Hematopoietic multipotent progenitor cell treated with erythropoietin and hydrocortisone succinate and interleukin-3 and kit ligand, for 6 days (in vitro differentiated cells): Measurements from ENCODE around the gene SMYD1.
"Not testable (repeated sequence)": the region's sequence is repeated elsewhere in the genome, so short reads cannot be mapped to it uniquely, and the experiment has no call there.

ENCODE experiments used
- DNase-seq: peaks from one replicate; pipeline ENCODE4 v3.0.0-alpha.2; 2015

SMYD1 gene

GRCh38 chr2:88067598-88067997, at the start of gene SMYD1:
Gene SMYD1, plus strand, starts transcription at chr2:88067825. Its CDS starts 40 bp downstream, at chr2:88067865.
- DNase-seq, result no peak

DNA sequence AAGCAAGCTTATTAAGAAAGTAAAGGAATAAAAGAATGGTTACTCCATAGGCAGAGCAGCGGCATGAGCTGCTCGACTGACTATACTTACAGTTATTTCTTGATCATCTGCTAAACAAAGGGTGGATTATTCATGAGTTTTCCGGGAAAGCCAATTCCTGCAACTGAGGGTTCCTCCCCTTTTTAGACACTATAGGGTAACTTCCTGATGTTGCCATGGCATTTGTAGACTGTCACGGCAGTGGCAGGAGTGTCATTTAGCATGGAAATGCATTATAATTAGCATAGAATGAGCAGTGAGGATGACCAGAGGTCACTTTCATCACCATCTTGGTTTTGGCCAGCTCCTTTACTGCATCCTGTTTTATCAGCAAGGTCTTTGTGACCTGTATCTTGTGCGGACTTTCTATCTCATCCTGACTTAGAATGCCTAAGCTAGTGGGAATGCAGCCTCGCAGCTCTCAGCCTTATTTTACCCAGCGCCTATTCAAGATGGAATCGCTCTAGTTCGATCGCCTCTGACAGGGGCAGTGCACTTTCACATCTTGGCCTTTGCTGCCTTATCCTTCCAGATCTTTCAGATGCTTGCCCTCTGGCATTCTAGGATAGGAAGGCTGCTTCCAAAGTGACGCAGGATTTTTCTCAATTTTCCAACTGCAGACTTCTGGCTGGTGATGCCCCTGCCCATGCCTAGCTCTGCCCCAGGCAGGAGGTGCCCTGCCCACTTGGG, 49.4 kb upstream of the SMYD1 start:
- DNase-seq, result not testable (repeated sequence)

GRCh38 chr2:88018909-88019308, 48.7 kb upstream of the SMYD1 start:
- DNase-seq, result no peak

GRCh38 chr2:88019985-88020384, 47.6 kb upstream of the SMYD1 start:
- no peak for DNase-seq

GRCh38 chr2:88022669-88022921, 45.0 kb upstream of the SMYD1 start:
- peak; percentile 36 for DNase-seq

DNA sequence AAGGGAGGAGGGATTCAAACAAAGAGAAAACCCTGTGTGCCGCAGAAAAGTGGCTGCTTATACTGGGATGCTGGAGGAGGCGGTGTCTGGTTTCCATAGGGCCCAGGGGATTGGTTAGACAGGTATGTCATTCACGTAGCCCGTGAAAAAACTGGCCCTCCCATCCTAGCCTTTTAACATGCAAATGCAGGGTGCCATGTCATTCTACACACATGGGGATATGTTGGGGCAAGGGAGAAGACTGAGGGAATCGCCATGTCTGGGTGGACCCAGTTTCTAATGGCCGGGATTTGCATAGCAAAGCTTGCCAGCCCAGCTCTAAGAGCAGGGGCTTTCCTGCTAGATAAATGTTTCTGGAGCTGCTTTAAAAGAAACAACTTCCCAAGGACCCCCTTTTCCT, 43.1 kb upstream of the SMYD1 start:
- no peak for DNase-seq

DNA sequence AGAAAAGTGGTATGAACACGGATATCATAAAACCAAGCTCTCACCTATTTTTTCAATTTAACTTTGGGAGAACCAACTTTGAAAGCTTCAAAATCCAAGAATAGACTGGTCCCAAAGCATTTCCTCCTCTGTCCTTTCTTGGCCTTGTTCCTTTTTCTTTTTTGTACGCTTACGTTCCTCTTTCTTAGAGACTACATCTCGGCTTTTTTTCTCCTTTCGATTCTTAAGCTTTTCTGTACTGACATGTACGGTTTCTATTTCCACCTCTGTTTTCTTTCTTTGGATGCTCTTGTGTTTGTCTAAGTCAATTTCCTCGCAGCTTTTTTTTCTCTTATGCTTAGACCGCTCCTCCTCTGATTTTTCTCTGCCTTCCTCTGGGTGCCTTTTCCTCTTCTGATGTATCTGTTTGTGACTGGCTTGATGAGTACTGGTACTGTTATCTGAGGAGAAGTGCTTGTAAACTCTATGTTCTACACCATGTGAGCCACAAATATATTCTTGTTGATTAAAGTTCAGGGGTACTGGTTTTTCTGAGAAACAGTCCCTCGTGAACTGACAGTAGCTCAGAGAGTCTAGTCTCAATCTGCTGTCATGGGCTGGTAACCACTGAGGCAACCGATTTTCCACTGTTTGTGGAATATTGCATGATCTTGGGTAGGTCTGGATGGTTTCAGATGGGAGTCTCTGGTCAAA, 39.8 kb upstream of the SMYD1 start:
- peak; percentile 46 for DNase-seq

DNA sequence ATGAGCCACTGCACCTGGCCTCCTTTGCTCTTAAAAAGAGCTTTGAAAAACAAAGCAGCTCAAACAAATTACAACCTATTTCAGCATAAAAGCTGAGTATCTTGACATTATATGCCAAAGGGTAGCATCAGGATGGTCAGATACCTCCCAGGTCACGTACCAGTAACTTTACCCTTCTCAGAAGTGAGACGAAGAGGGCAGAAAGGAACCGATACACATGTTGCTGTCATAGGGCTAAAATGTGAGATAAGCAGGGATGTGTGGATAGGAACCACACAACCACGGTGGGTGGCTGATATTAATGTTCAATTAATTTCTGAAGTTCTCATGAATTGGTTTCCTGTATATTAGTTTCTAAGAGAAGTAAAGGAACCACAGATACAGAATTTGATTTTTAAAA, 38.7 kb upstream of the SMYD1 start:
- DNase-seq, result no peak

DNA sequence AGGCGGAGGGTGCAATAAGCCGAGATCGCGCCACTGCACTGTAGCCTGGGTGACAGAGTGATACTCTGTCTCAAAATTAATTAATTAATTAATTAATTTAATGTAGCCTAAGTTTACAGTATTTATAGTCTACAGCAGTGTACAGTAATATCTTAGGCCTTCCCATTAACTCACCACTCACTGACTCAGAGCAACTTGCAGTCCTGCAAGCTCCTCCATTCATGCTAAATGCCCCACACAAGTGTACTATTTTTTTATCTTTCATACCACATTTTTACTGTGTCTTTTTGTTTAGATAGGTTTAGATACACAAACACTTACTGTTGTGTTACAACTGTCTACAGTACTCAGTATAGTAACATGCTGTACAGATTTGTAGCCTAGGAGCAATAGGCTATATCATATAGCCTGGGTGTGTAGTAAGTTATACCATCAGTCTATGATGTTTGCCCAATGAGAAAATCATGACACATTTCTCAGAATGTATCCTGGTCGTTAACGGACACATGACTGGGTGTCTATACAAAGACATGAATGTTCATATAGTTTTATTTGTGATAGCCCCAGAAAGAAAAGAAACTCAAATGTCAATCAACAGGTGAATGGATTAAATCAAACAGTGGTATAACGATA, 35.4 kb upstream of the SMYD1 start:
- no peak for DNase-seq

- no peak for DNase-seq
These were observed 31.4 kb upstream of the SMYD1 start for GRCh38 chr2:88036182-88036581.

DNA sequence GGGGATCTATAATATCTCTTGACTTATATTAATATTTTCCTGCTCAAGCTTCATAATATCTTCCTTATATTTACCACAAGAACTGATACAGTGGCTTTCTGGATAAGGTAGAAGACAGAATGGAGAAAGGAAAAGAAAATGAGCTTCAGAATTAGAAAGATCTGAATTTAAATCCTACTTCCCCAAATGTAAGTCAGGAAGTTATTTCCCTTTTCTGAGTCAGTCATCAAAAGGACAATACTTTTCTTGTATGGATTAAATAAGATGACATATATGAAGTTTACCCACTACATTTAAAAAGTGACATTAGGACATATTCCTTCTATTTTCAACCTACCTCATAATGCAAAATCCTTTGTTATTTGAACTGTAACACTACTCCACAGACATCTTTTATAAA, 31.0 kb upstream of the SMYD1 start:
- DNase-seq, result no peak

DNA sequence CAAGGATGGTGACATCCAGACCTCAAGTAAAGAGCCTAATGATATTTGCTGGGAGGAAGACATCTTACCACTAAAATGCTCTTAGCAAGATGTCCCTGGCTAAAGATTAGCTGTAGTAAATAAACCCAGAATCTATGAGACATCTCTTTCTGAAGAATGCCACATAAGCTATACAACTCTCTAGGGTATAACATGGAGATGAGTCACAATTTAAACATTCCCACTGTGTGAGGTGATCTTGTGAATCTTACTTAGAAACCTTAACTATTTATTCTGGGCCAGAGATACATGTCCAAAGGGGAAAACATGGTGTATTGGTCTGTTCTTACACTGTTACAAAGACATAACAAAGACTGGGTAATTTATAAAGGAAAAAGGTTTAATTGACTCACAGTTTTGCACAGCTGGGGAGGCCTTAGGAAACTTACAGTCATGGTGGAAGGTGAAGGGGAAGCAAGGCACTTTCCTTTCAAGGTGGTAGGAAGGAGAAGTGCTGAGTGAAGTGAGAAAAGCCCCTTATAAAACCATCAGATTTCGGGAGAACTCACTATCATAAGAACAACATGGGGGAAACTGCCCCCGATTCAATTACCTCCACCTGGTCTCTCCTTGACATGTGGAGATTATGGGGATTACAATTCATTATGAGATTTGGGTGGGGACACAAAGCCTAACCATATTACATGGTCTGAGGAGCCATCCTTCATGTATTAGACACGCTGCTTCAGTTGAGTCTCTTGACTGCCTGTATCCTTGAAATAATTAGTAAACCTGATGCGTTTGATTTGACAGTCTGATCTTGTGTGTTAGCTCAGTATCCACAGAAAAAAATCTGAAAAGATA, 29.1 kb upstream of the SMYD1 start:
- DNase-seq, result no peak

DNA sequence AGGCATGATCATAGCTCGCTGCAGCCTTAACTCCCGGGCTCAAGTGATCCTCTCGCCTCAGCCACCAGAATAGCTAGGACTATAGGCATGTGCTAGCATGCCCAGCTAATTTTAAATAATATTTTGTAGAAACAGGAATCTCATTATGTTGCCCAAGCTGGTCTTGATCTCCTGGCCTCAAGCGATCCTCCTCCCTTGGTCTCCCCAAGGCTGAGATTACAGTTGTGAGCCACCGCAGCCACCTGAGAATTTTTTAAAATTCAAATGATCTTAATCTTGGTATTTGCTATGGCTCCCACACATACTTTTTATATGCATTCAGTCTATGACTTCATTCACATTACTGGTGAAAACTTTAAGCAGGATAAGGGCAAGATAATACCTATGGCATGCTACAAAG, 25.1 kb upstream of the SMYD1 start:
- DNase-seq, result no peak

DNA sequence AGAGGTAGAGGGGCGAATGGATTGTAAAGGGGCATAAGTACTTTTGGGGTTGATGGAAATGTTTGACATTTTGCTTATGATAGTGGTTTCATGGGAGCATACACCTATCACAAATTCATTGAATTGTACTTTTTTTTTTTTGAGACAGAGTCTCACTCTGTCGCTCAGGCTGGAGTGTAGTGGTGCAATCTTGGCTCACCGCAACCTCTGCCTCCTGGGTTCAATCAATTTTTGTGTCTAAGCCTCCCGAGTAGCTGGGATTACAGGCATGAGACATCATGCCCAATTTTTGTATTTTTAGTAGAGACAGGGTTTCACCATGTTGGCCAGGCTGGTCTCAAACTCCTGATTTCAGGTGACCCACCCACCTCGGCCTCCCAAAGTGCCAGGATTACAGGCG, 22.1 kb upstream of the SMYD1 start:
- DNase-seq, result not testable (repeated sequence)

DNA sequence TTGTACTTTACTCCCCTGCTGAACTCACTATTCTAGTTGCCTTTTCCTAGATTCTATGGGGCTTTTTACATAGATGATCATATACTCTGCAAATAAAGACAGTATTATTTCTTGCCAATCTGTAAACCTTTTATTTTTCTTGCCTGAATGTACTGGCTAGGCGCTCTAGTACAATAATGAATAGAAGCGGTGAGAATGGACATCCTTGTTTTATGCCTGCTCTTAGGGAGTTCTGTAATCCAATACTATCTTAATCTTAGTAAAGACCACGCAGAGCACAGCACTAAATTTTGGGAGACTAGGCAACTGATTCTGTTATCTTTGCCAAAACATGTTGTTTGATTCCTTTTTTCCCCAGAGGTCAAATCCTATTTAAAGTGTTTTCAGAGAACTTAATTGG, 19.1 kb upstream of the SMYD1 start:
- no peak for DNase-seq

GRCh38 chr2:88049622-88050021, 18.0 kb upstream of the SMYD1 start:
- DNase-seq, result no peak

DNA sequence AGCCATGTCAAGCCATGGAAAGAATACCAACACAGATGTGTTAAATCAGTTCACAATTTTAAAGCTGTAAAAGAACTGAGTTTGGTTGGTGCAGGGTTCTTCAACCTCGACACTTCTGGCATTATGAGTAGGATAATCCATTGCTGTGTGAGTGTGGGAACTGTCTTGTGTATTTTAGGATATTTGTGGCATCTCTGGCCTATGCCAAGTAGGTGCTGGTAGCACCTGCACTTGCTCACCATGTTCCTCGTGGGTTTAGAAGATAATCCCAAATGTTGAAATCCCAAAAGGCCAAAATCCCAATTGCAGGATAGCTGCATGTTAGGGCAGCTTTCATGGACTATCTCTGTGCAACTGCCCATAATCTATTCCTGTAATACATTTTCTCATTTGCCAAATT, 15.8 kb upstream of the SMYD1 start:
- no peak for DNase-seq

GRCh38 chr2:88053296-88053695, 14.3 kb upstream of the SMYD1 start:
- no peak for DNase-seq

- peak; percentile 29 for DNase-seq
These were observed 13.5 kb upstream of the SMYD1 start for GRCh38 chr2:88053934-88054781.

GRCh38 chr2:88054782-88055370, 12.7 kb upstream of the SMYD1 start:
- DNase-seq, result no peak

DNA sequence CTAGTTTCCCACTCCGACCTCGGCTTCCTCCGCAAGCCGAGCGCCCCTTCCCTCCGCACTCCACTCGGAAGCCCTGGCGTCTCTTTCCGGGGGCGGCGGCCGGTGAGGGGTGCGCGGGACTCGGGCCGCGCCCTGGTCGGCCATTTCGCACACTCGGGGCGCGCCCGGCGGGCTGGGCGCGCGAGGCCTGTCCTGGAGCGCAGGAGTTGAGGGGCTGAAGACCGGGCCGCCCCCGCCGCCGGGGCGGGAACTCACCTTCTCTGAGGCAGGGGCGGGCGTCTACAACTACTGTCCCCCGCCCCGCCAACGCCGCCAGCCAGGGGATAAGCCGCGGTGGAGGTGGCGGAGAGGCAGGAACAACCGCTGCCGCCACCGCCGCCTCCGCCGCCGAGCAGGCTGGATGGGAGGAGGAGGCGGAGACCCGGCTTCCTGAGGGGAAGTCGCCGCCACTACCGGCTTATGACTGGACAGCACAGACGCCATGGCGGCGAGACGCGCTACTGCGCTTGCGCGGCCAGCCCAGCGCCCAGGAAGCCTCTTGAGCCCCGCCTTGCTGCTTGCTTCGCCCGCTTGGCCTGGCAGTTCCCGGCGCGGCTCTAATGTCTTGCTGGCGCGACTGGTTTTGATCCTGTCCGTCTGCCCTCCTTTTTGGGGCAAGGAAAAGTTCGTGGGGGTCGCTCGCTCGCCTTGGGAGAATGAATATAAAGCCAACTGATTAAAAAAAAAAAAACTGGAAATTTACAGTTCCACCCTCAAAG, 12.1 kb upstream of the SMYD1 start, which contains the start of gene KRCC1:
TSS of gene KRCC1 (minus strand) at position 413 of the 758 bp plus-strand sequence. CDS start 27,220 bp downstream, outside the sequence.
- peak; percentile 96 for DNase-seq
